ENCODE measurements around the gene OCLN. TPM values are rescaled to one million over a fixed set of nuclear protein-coding genes. Genes with fewer than 3 reads are reported as not detected.
"Not testable (repeated sequence)": the region's sequence is repeated elsewhere in the genome, so short reads cannot be mapped to it uniquely, and the experiment has no call there.

The OCLN gene
- total RNA-seq, 1 experiment from 2014 or later = 24.4 TPM

- no peak for DNase-seq (ENCODE audit: low read depth)
Measured at GRCh38 chr5:69491027-69491426, 1.6 kb upstream of the OCLN start.

DNA sequence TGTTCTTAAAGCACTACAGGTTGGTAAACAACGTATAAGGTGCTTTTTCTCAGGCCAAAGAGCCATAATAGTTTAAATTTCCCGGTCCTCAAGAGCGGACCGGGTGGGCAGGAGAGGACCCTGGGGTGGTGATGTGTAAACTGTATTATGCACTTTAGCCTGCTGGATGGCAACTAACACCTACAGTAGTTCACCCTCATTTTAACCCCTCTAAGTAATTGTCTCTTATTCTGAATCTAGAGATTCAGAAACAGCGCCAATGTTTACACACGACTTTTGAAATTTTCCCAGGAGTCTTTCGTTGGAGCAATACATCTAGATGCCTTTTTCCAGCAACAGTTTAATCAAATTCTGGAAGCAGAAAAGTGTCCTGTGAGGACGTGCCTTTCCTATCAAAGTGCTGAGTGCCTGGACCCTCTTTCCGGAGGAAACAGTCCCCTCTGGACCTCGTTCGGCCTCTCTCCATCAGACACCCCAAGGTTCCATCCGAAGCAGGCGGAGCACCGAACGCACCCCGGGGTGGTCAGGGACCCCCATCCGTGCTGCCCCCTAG, 676 bp upstream of the OCLN start:
- no peak for DNase-seq (ENCODE audit: low read depth)

DNA sequence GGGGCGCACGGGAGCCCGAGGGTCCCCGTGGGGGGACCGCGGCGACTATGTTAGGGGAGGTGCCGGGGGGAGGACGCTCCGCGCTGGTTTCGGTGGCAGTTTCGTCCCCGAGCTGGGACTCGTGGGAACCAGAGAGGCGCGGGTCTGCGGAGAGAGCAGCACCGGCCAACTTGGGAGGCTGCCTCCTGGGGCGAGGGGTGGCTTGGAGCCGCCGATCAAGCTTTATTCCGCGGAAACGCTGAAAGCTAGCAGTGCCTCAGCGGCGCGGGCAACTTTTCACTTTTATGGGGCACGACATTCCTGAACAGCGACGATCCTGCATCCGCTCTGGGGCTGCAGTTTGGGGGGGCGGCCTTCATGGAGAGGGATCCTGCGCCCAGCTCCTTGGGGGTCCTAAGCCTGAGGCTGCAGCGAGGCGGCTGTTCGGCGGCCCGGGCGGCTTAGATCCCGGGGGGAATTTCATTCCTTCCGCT, 369 bp downstream of the OCLN start:
- peak; percentile 49 for DNase-seq (ENCODE audit: low read depth)

GRCh38 chr5:69493396-69494133, 975 bp downstream of the OCLN start:
- DNase-seq (ENCODE audit: low read depth) = peak; percentile 57

DNA sequence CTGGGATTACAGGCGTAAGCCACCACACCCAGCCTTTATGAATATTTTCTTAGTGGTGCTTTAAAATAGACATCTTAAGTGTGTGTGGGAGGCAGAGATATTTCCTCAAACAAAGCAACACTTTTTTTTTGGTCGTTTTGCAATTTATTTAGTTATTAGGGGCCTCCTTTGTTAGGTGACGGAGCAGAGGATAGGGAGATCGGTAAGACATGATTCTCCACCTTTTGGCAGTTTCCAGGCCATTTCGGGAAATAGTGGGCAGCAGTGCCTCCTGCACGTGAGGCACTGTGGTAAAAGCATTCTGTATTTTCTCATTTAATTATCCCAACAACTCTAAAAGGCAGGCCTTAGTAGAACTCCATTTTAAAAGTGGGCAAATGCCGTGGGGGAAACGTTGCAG, 1.9 kb downstream of the OCLN start:
- DNase-seq (ENCODE audit: low read depth) = no peak

DNA sequence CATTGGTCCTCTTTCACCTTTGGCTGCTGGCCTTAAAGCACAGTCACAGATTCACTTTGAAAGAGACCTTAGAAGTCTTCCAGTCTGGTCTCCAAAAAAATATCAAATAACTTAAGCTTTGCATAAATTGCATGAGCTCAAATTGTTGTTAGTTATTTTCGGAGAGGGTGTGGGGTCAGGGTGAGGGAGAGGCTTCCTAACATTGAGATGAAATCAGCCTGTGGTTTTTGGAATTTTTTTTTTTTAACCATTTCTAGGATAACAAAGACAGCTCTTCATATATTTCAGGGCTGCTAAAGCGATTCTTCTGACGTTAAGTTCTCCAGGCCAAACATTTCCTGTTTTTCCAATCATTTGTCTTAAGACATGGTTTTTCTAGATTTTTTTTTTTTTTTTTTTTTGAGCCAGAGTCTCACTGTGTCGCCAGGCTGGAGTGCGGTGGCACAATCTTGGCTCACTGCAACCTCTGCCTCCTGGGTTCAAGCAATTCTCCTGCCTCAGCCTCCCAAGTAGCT, 4.5 kb downstream of the OCLN start:
- DNase-seq (ENCODE audit: low read depth) = peak; percentile 27

- peak; percentile 75 for DNase-seq (ENCODE audit: low read depth)
Measured at GRCh38 chr5:69498384-69498783, 5.8 kb downstream of the OCLN start.

GRCh38 chr5:69502367-69502766, 9.8 kb downstream of the OCLN start:
- DNase-seq (ENCODE audit: low read depth) = peak; percentile 42

- peak; percentile 78 for DNase-seq (ENCODE audit: low read depth)
Measured at GRCh38 chr5:69502767-69503488, 10.3 kb downstream of the OCLN start.

- DNase-seq (ENCODE audit: low read depth) = peak; percentile 12
Measured at GRCh38 chr5:69504036-69504435, 11.4 kb downstream of the OCLN start.

- no peak for DNase-seq (ENCODE audit: low read depth)
Measured at GRCh38 chr5:69505306-69505705, 12.7 kb downstream of the OCLN start.

DNA sequence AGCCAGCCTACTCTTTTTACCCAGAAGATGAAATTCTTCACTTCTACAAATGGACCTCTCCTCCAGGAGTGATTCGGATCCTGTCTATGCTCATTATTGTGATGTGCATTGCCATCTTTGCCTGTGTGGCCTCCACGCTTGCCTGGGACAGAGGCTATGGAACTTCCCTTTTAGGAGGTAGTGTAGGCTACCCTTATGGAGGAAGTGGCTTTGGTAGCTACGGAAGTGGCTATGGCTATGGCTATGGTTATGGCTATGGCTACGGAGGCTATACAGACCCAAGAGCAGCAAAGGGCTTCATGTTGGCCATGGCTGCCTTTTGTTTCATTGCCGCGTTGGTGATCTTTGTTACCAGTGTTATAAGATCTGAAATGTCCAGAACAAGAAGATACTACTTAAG, 16.6 kb downstream of the OCLN start:
- no peak for DNase-seq (ENCODE audit: low read depth)

DNA sequence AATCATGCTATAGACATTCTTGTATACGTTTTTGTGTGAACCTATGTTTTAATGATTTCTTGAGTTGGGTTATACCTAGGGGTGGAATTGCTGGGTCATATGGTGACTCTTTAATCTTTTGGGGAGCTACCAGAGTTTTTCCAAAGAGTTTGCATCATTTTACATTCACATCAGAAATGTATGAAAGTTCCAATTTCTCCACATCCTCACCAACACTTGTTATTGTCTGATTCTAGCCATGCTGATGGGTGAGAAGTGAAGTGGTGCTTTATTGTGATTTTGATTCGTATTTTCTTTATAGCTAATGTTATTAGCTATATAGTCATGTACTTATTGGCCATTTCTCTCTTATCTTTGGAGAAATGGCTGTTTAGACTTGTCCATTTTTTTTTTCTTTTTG, 18.1 kb downstream of the OCLN start:
- no peak for DNase-seq (ENCODE audit: low read depth)

DNA sequence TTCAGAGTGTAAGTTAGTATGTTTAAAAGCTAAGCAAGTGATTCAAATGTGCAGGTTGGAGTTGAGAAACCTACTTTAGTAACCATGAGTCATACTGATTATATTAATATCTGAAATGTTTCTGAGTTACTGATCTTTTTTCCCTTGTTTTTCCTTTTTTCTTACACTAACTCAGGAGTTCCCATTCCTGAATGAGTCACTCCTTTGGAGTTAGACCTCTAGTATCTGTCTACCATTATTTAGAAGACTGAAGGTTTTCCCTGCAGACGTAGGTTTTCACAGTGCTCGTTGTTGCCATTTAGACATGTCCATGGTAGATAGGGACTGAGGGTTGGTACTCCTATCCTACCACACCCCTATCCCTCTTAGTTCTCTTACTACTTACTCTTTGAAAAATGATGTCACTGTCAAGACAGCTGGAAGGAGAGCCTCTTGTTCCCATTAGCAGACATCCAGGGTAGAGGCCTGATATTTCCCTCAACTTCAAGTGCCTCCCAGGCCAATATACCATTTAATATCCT, 20.2 kb downstream of the OCLN start:
- peak; percentile 80 for DNase-seq (ENCODE audit: low read depth)

GRCh38 chr5:69515570-69515969, 23.0 kb downstream of the OCLN start:
- not testable (repeated sequence) for DNase-seq (ENCODE audit: low read depth)

GRCh38 chr5:69516769-69517168, 24.2 kb downstream of the OCLN start:
- DNase-seq (ENCODE audit: low read depth) = peak; percentile 13

- DNase-seq (ENCODE audit: low read depth) = peak; percentile 69
Measured at GRCh38 chr5:69517763-69518212, 25.2 kb downstream of the OCLN start.

DNA sequence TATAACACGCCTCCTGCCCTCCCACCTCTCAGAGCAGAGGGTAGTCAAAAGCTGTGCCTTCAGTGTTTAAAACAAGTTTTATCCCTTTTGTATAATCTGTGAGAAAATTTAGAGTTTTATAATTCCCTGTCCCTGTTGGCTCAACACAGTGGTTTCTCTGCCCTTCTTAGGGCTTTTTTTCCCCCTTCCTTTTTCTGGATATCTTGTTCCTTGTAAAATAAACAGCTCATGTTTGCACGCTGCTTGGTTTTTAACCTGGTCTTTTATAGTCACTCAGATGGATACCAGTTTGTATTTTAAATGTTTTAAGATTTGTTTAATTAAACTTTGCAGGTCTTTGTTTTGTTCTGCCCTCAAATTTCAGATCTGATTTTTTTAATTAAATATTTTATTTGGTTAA, 26.7 kb downstream of the OCLN start:
- DNase-seq (ENCODE audit: low read depth) = no peak

- no peak for DNase-seq (ENCODE audit: low read depth)
Measured at GRCh38 chr5:69522035-69522434, 29.4 kb downstream of the OCLN start.

GRCh38 chr5:69525490-69525889, 32.9 kb downstream of the OCLN start:
- DNase-seq (ENCODE audit: low read depth) = peak; percentile 52

DNA sequence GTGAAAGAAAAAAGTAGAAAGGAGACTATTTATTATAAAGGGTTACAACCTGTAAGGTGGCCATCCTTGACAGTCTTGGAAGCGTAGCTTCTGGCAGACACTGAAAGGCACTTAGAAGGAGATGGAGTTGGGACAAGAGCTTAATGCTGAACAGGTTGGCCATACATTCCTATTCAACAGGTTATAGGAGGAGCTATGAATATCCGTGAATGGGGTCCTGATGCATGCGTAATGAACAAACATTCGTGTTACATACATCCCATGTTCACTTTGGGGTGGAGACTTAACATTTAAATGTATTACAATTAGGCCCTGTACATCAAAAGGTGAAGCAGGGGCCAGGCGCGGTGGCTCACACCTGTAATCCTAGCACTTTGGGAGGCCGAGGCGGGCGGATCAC, 34.1 kb downstream of the OCLN start:
- DNase-seq (ENCODE audit: low read depth) = no peak

DNA sequence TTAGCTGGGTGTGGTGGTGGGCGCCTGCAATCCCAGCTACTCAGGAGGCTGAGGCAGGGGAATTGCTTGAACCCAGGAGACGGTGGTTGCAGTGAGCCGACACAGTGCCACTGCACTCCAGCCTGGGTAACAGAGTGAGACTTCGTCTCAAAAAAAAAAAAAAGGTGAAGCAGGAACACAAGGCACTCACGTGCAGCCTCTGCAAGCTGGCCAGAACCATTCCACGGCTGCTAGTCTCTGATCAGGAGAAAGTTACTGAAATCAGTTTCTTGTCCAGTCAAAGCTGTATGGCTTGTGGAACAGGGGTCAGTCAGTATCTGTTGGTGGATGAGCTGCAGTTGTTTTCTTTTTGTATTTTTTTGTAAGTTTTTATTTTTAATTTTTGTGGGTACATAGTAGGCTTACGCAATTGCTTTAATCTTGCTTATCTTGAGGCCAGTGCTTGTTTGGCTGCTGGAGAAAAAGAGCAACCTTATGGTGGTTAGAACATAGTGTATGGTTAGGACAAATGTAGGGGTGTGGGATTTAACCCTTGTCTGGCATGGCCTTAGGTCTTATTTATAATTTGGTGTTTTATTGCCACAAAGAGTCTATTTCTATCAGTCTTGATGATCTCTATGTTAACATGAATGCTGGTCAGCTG, 34.7 kb downstream of the OCLN start:
- no peak for DNase-seq (ENCODE audit: low read depth)
